T-helper 9 cell (primary cell): ENCODE data around the gene OOSP4A.
"Not testable (repeated sequence)": the region's sequence is repeated elsewhere in the genome, so short reads cannot be mapped to it uniquely, and the experiment has no call there.

Experiments
- DNase-seq: peaks from one replicate; pipeline ENCODE4 v3.0.0-alpha.2; 2020

The OOSP4A gene

DNA sequence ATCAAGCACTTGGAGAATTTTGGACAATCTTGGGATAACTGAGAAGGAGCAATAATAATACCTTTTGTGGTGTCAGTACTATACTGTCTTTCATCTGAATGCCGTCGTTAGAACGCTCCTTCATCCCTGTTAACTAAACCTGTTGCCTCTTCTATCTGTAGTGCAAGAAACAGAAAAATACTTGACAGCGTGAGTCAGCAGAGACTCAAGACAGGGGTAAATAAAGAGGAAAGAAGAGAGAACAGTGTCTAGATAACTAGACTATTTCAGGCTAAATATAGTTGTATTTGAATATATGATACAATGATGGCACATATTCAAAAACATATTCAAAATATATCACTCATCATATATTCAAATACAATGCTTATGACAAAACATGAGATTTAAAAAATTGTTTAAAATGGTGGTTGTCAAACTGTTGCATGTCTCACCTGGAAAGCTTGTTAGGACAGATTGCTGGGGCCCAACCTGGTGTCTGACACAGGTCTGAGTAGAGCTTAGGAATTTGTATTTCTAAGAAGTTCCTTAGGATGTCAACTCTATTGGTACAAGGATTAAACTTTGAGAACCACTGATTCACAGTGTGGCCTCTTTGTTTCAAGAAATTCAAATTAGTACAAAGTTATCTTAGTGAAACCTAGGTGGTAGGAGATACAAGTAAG, 17.4 kb downstream of the OOSP4A start:
- no peak for DNase-seq

DNA sequence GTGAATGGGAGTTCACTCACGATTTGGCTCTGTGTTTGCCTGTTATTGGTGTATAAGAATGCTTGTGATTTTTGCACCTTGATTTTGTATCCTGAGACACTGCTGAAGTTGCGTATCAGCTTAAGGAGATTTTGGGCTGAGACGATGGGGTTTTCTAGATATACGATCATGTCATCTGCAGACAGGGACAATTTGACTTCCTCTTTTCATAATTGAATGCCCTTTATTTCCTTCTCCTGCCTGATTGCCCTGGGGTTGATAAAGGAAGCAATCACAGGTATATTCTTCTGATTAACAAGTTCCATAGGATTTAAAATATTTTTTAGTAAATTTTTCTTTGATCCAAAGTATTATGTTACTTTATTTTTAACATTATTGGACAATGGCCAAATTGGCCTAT, 18.2 kb downstream of the OOSP4A start:
- not testable (repeated sequence) for DNase-seq

DNA sequence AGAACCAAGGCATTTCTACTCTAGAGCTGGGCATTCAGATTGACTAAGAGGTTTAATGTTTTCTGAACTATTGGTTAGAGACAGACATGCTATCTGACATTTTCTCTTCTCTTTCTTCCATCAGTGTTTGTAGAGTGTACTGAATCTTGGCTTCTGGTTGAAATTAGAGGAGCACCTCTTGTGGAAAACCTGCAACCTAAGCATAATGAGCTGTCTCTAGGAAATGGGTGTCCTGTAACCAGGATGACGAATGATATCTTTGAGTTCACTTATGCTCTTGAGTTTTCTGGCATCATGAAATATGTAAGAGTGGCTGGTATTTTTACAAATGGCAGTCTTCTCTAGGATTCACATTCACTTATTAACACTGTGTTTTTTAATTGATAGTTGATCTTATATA, 19.4 kb downstream of the OOSP4A start:
- no peak for DNase-seq

DNA sequence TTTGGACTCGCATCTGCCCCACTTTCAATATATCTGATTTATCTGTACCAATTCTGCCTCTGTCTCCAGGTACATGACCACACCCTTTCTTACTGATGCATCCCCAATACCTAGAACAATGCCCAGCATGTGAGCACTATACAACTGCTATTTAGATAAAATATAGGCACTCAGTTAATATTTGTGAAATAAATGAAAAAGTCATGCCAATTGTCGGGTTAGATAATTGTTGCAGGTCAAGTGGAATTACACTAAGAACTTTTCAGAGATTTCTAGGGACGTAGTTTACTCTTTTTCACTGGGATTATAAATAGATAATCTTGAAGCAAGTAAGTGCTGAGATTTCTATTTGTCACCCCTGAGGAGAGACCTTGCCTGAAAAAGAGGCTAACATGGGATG, 20.5 kb downstream of the OOSP4A start:
- no peak for DNase-seq

DNA sequence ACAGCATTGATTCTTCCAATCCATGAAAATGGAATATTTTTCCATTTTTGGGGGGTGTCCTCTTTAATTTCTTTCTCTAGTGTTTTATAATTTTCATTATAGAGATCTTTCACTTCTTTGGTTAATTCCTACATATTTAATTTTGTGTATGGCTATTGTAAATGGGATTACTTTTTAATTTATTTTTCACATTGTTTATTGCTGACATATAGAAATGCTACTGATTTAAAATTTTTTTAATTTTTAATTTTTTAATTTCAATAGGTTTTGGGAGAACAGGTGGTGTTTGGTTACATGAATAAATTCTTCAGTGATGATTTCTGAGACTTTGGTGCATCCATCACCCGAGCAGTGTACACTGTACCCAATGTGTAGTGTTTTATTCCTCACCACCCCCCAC, 26.6 kb downstream of the OOSP4A start:
- DNase-seq, result no peak

DNA sequence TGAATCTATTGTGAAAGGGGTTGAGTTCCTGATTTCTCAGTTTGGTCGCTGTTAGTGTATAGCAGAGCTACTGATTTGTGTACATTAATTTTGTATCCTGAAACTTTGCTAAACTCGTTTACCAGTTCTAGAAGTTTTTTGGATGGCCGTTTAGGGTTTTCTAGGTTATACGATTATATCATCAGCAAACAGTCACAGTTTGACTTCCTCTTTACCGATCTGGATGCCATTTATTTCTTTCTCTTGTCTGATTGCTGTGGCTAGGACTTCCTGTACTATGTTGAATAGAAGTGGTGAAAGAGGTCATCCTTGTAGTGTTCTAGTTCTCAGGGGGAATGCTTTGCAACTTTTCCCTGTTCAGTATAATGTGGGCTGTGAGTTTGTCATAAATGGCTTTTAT, 28.6 kb downstream of the OOSP4A start:
- DNase-seq, result no peak

DNA sequence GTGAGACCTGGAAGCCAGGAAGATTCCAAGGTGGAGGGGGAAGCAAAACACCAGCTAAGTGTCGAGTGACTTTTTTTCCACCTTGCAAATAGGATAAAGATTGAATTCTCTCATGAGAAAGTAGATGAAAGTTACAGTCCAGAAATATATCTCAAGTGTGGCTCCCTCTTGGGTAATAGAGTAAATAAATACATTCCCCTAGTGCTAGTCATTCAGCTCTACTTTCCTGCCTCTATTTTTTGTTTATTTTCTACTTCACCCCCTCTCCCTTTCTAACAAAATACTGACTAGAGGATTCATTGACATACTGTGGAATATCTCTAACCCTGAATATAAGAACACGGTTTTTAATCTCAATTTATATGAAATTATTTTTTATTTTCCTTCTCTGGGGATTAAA, 34.0 kb downstream of the OOSP4A start:
- DNase-seq, result no peak

DNA sequence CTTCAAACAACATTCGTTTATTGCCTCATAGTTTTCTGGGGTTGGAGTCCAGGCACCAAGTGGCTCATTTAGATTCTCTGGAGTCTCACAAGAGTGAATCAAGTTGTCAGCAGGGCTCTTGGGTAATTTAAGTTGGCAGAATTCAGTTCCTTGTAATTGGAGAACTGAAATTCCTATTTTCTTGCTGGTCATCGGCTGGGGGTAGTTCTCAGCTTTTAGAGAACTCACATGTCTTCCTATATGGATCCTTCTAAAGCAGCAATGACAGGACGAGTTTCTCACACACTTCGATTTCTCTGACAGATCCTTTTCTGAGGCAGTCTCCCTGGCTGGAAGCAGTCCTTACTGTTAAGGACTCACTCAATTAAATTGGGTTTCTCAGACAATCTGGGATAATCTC, 35.9 kb downstream of the OOSP4A start:
- no peak for DNase-seq

DNA sequence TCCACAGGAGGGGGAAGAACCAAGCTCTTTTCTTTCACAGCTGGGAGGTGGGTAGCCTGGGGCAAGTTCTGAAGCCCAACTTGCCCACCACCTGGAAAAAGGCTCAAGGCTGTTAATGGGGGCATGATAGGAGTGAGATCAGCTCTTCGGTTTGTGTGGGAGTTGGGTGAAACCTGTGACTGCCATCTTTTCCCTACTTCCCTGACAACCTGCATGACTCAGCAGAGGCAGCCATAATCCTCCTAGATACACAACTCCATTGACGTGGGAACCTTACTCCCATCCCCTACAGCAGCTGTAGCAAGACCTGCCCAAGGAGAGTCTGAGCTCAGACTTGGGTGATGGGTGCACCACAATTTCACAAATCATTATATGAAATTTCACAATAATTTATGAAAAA, 39.9 kb downstream of the OOSP4A start:
- no peak for DNase-seq

DNA sequence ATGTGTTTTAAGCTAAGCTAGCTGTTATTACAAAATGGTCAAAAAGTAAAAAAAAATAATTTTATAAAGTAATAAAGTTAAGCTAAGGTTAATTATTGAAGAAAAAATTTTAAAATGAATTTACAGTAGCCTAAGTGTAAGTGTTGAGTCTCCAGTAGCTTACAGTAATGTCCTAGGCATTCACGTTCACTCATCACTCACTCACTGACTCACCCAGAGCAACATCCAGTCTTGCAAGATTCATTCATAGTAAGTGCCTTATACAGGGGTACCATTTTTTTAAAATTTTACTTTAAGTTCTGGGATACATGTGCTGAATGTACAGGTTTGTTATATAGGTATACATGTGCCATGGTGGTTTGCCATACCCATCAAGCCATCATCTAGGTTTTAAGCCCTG, 41.5 kb downstream of the OOSP4A start:
- no peak for DNase-seq

DNA sequence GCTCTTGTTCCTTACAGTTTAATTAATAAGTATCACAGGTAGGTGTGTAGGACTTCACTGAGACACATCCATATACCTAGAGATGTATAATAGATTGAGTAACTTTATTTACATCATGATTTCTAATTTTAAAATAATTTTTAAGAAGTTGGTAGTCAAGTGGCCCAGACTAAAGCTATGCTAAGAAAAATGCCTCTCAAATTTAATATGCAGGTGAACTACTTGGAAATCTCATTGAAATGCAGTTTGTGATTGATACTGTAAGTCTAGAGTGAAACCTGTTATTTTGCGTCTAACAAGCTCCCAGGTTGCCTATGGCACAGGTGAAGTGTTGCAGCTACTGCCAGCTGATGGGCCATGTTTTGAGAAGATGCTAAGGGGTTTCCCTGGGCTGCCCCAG, 53.0 kb downstream of the OOSP4A start, which contains the start of gene OOSP4B:
TSS of gene OOSP4B (plus strand) at position 301 of the 400 bp plus-strand sequence.
- no peak for DNase-seq

DNA sequence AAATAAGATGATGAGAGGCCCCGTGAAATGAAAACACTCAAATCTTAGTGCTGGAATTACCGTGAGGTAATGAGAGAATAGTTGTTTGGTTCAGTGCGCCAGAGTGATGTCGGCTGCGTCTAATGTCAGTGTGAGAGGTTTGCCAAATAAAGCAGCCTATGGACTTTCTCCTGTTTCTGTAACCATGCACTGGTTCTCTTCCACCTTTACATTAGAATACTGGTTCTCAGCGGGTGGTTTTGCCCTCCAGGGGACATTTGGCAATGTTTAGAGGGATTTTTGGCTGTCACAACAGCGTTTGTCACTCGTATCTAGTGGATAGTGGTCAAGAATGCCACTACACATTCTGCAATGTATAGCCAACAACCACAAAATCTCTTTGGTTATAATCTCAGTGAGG, 54.2 kb downstream of the OOSP4A start:
- DNase-seq, result no peak
